Epithelial cell of esophagus (primary cell): ENCODE measurements around the gene WDFY2.

Source experiments
- DNase-seq: peaks from one replicate; pipeline ENCODE4 v3.0.0; 2010; ENCODE audit warnings: low read depth
- H3K4me3 ChIP-seq: 2 replicates; pipeline ENCODE4 v1.5.1; 2011; ENCODE audit warnings: mild to moderate bottlenecking, low read length, control low read depth
- CTCF ChIP-seq: IDR thresholded peaks from 2 replicates; pipeline ENCODE4 v1.5.1; 2011; ENCODE audit warnings: low read depth, mild to moderate bottlenecking, low read length, control low read depth, inconsistent platforms; ENCODE audit not compliant: insufficient read depth; ENCODE audit errors: missing control alignments

WDFY2 gene

GRCh38 chr13:51733374-51734298, 149.4 kb downstream of the WDFY2 start:
- peak; percentile 40 for TF ChIP-seq CTCF
- DNase-seq: peak; percentile 74
- H3K4me3 ChIP-seq: no peak overlapping the region

GRCh38 chr13:51734786-51735185, 150.5 kb downstream of the WDFY2 start:
- no peak for TF ChIP-seq CTCF
- DNase-seq: no peak
- no peak overlapping the region for H3K4me3 ChIP-seq

GRCh38 chr13:51737609-51738008, 153.3 kb downstream of the WDFY2 start:
- DNase-seq: no peak
- no peak overlapping the region for H3K4me3 ChIP-seq
- no peak for TF ChIP-seq CTCF

- DNase-seq: no peak
- no peak overlapping the region for H3K4me3 ChIP-seq
- no peak for TF ChIP-seq CTCF
Measured at GRCh38 chr13:51738226-51738905, 154.1 kb downstream of the WDFY2 start.

DNA sequence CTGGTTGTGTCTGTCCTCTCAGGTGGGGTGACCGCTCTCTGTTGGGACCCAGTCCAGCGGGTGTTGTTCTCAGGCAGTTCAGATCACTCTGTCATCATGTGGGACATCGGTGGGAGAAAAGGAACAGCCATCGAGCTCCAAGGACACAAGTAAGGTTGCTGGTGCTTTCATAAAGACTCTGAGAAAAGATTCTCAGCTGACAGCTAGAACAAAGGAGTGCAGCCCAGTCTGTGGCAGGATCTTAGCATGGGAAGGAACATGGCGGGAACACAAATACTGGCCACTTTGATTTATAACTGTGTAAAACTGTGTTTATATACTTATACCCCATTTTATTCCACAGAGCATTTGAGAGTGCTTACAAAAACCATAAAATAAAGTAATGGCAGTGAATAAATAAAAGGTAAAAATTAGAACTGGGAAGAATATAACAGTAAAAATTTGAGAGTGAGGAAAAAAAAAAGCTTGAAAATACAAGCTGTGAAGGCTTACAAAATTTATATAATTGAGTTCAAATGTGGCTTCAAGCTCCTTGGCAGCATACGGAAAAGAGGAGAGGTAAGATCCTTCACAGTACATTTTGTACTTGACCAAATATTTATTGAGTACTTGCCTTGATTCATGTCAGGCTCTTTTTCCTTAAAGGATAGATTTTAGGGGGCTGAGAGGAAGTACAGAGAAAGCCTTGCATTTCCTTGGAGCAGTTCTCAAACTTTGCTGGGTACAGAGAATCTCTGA, 154.9 kb downstream of the WDFY2 start:
- no peak for DNase-seq
- no peak for TF ChIP-seq CTCF
- H3K4me3 ChIP-seq: no peak overlapping the region

- DNase-seq: no peak
- no peak for TF ChIP-seq CTCF
- H3K4me3 ChIP-seq: no peak overlapping the region
Measured at GRCh38 chr13:51740698-51741097, 156.4 kb downstream of the WDFY2 start.
